GM12873 (cell line): ENCODE measurements around the gene CFL1.

Source experiments
- TF ChIP-seq, protein P1 (sequence below): IDR thresholded peaks from 2 replicates; pipeline ENCODE4 v1.5.1; 2012; ENCODE audit warnings: low read depth, mild to moderate bottlenecking, moderate library complexity, low read length, control low read depth; ENCODE audit not compliant: insufficient read depth; ENCODE audit errors: missing control alignments

Gene CFL1

DNA sequence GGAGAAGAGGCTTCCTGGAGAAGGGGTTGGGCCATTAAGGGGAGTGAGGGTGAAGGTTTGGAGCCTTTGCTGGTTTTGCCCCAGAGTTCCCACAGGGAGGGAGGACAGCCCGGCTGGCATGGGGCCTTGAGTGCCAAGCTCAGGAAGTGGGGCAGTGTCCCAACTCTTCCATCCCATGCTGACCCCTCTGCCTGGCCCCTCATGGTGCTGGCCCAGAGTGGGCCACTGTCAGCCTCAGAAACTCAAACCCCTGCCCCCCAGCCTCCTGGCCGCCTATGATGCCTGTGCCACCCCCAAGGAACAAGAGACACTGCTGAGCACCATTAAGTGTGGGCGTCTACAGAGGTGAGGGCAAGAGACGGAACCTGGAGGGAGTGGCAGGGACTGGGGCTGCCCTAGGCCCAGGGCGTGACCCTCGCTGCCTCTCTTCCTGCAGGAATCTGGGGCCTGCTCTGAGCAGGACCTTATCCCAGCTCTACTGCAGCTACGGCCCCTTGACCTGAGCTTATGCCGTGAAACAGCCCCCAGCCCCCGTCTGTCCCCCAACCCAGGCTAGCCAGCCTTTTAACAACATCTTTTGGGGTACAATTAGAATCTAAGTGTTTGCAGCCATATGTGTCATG is 7.7 kb upstream of the CFL1 start:
- TF ChIP-seq, protein P1, sequence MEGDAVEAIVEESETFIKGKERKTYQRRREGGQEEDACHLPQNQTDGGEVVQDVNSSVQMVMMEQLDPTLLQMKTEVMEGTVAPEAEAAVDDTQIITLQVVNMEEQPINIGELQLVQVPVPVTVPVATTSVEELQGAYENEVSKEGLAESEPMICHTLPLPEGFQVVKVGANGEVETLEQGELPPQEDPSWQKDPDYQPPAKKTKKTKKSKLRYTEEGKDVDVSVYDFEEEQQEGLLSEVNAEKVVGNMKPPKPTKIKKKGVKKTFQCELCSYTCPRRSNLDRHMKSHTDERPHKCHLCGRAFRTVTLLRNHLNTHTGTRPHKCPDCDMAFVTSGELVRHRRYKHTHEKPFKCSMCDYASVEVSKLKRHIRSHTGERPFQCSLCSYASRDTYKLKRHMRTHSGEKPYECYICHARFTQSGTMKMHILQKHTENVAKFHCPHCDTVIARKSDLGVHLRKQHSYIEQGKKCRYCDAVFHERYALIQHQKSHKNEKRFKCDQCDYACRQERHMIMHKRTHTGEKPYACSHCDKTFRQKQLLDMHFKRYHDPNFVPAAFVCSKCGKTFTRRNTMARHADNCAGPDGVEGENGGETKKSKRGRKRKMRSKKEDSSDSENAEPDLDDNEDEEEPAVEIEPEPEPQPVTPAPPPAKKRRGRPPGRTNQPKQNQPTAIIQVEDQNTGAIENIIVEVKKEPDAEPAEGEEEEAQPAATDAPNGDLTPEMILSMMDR, result no peak

DNA sequence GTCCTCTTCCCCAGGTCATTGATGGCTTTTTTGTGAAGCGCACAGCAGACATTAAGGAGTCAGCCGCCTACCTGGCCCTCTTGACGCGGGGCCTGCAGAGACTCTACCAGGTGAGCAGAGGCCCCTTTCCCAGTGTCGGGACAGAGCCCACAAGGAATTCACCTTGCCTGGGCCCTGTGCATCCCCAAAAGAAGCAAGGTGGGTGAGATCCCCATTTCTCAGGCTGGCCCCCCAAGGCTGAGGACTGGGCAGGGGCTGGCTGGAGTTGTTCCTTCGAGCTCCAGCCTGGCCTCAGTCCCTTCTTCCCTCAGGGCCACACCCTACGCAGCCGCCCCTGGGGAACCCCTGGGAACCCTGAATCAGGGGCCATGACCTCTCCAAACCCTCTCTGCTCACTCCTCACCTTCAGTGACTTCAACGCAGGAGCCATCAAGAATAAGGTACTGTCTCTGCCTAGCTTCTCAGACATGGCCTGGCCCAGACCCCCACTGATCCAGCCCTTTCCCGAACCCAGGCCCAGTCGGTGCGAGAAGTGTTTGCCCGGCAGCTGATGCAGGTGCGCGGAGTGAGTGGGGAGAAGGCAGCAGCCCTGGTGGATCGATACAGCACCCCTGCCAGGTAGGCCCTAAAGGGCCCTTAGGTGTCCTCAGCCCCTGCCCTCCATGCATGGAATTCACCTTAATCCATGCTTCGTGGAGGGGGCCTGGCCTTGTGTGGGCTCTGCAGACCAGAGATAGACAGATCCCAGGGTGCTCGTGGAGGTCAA is 6.9 kb upstream of the CFL1 start:
- TF ChIP-seq, protein P1, result no peak

DNA sequence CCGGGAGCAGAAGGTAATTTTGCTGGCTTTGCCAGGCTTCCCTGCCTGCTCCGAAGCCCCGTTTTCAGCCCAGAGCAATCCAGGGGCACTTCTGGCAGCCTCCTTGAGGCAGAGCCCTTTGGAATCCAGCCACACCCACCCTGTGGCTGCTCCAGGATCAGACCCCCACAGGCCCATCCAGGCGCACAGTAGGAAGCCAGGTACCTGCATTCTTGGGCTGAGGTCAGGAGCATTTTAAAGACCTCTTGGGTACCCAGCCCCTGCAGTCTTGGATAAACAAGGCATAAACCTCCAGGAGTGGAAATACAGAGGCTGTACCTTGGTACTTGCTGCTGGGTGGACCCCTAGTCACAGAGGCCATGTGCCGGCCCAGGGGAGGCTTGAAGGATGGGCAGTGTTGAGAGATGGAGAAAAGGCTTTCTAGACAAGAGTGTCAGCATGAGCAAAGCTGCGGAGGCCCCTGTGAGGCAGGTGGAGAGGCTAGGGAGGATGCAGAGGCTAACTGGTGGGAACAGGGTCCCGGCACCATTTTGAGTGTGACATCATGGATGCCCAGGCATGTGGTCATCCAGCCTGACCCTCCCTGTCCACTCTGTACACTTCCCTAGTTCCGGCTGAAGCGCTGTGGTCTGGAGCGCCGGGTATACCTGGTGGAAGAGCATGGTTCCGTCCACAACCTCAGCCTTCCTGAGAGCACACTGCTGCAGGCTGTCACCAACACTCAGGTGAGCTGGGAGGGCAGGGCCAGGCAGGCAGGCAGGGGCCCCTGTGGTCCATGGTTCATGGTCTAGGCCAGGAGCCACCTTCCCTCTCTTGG is 6.1 kb upstream of the CFL1 start:
- TF ChIP-seq, protein P1, result no peak

DNA sequence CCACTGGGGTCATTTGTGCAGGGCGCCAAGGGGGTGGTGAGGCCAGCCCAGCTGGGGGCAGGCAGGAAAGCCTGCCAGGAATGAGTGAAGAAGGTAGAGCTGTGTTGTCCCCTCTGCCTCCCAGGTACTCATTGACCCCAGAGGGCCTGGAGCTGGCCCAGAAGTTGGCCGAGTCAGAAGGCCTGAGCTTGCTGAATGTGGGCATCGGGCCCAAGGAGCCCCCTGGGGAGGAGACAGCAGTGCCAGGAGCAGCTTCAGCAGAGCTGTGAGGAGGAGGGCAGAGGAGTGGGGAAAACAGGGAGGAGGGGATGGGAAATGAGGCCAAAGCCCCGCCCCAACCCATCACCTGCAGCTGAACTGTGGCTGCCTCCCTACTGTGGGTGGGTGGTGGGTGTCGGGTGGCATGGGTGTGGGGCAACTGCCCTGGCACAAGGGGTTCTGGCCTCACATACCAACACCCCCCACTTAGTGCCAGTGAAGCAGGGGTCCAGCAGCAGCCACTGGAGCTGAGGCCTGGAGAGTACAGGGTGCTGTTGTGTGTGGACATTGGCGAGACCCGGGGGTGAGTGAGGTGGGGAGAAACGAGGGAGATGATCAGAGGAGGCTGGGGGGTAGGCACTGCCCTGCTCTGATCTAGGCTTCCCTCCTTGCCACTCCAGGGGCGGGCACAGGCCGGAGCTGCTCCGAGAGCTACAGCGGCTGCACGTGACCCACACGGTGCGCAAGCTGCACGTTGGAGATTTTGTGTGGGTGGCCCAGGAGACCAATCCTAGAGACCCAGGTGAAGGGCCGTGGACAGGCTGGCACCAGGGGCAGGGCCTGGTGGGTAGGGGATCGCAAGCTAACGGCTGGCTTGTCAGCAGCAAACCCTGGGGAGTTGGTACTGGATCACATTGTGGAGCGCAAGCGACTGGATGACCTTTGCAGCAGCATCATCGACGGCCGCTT is 5.2 kb upstream of the CFL1 start:
- TF ChIP-seq, protein P1, result no peak

DNA sequence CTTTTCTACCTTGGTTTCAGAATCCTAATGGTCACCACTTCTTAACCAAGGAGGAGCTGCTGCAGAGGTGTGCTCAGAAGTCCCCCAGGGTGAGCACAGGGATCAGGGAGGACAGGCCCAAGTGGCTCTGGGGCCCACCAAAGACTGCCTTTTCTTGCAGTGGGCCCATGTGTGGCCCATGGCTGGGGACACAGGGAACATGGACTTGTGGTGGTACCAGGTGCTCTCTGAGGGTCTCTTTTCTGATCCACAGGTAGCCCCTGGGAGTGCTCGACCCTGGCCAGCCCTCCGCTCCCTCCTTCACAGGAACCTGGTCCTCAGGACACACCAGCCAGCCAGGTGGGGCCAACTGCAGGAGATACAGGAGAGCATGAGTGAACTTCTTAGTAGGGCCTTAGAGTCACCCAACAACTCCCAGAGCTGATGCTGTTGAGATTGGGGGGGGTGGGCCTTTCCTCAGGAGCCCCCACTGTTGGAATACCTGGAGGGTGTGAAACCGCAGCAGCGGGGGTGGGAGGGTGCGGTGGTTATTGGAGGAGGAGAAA is 4.3 kb upstream of the CFL1 start:
- TF ChIP-seq, protein P1, result no peak

DNA sequence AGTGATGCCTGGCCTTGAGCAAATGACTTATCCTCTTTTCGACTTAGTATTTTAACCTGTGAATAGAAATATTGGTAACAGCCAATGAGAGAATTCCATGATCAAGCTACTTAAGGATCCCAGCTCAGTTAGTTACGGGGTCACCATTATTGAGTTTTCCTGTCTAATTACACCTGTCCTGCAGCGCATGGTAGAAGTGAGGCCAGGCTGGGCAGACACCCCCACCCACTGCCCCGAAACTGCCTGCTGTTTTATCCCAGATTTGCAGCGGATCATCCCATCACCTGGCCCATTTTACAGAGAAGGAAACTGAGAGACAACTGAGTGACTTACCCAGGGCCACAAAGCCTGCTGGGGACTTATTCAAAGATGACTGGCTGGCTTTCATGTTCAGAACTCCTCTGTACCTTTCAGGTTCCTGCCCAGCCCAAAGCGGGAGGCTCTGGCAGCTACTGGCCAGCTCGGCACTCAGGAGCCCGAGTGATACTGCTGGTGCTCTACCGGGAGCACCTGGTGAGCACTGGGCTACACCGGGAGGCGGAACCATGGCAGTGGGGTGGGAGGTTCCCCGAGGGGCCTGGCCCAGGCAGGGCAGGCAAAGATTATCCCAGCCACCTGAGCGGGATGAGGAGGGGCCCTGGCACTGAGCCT is 3.7 kb upstream of the CFL1 start:
- TF ChIP-seq, protein P1, result no peak
